Globus pallidus (tissue), 1 donor: Measurements from ENCODE around the gene PADI3.
"Not testable (repeated sequence)": the region's sequence is repeated elsewhere in the genome, so short reads cannot be mapped to it uniquely, and the experiment has no call there.

Source experiments
- DNase-seq: peaks from one replicate; pipeline ENCODE4 v3.0.0-alpha.2; 2015; ENCODE audit warnings: low spot score

PADI3 gene

DNA sequence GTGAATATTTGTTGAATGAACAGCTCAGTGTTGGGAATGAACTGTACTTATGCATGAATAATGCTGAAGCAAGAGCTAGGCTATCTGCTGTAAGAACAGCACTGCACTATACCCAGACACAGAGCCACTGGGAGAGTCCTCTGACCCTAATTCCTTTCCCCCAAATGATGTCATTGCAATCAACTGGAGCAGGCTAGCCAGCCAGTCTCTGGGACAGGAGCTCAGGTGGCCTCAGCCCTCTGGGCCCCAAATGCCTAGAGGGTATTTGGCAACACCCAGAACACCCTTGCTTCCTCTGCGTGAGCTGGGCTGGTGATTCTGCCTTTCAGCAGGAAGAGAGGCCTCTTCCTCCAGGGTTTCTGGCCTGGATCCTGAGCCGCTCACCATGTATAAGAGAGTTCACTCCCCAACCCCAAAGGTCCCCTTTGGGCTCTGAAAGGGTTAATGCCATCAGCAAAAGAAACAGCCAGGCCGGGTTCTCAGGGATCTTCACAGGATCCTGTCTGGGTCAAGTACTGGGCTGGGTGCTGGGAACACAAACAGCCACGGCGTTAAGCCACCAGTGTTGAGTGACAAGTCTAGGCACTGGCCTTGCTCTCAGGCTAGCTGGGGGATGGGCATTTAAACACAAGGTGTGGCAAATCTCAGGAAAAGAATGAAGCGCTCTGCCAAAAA is 55.4 kb downstream of the PADI3 start:
- no peak for DNase-seq

DNA sequence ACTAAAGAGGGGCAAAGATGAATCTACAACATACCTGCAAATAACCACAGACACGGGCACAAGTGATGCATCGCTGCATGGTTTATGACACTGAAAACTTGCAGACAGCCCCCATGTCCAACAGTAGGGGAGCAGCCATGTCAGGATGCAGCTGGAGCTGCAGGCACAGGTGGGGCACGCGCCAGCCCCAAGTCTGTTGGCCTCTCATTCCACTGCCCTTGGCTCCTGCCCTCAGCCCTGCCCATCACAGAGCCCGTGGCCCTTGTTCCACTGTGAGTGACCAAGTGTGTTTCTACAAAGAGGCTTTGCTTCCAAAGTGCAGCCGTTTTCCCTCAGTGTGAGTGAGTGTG is 55.9 kb downstream of the PADI3 start:
- no peak for DNase-seq

DNA sequence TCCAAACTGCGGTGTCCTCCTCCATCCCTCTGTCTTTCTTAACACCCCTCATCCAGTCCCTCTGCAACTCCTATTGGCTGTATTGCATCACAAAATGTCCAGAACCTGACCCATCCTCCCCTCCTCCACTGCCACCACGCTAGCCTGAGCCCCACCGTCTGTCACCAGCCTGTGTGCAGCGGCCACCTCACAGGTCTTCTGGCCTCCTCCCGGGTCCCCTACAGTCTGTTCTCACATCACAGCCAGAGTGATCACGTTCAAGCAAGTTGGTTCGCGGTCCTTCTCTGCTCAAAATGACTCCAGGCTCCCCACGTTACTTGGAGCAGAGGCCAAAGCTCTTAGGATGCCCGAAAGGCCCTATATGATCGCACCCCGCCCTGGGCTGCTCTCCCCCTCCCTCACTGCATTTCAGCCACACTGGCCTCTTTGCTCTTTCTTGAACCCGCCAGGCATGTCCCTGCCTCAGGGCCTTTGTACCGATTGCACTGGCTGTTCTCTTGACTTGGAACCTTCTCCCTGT is 56.7 kb downstream of the PADI3 start:
- no peak for DNase-seq

DNA sequence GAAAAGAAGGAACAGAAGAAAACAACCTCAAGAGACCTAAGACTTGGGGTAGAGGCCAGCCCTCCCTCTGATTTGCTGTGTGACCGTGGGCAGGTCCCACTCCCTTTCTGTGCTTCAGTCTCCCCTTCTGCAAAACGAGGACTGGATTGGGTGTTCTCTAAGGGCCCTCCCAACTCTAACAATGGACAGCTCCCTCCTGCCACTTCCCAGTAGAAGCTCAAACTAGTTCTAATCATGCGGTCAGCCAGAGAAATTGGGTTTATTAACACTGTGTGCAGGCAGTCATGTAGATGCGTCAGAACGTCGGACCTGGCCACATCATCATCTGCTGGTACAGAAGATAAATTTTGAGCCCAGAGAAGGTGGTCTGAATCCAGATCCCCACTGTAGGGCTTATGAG is 57.5 kb downstream of the PADI3 start:
- DNase-seq = no peak

DNA sequence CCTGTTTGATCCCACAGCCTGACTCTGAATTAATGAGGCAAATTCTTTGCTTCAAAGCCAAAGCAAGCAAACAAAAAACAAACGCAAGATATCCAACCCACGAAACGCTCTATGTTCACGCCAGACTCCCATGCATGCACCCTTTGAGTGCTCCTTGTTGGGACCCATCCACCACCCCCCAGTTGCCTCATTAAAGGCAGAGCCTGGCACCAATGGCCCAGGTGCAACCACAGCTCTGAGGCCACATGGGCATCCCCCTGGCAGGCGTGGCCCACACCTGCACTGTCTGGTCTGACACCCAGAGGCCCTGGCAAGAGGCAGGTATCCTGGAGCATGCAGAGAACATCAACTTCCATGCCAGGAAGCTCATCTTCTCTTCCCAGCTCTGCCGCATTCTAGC is 58.0 kb downstream of the PADI3 start:
- DNase-seq = no peak

DNA sequence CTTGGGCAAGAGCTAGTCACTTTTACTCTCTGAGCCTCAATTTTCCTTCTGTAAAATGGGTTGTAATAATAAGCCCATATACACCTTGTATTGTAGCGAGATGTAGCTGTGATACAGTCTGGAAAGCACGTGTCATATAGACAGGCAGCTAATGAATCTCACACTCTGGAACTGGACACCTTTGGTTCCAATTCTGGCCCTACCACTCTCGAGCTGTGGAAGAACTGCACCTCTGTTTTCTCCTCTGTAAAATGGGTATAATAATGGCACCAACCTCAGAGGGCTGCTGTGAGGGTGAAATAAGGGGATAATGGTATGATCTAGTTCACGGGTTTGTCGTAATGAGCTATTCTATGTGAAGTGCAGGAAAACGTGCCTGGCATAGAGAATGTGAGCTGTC is 58.4 kb downstream of the PADI3 start:
- no peak for DNase-seq

- no peak for DNase-seq
Observed at GRCh38 chr1:17307946-17308345, 59.0 kb downstream of the PADI3 start, which contains the start of gene PADI4. Gene PADI4 (plus strand): TSS chr1:17308197. CDS start chr1:17308223, 26 bp downstream.

GRCh38 chr1:17308593-17308992 is 59.7 kb downstream of the PADI3 start:
- no peak for DNase-seq

GRCh38 chr1:17309426-17310067 is 60.6 kb downstream of the PADI3 start:
- no peak for DNase-seq

- no peak for DNase-seq
Observed at GRCh38 chr1:17310068-17310640, 61.3 kb downstream of the PADI3 start.

- DNase-seq = no peak
Observed at GRCh38 chr1:17313530-17314309, 64.8 kb downstream of the PADI3 start.

GRCh38 chr1:17314491-17314971 is 65.6 kb downstream of the PADI3 start:
- DNase-seq = no peak

DNA sequence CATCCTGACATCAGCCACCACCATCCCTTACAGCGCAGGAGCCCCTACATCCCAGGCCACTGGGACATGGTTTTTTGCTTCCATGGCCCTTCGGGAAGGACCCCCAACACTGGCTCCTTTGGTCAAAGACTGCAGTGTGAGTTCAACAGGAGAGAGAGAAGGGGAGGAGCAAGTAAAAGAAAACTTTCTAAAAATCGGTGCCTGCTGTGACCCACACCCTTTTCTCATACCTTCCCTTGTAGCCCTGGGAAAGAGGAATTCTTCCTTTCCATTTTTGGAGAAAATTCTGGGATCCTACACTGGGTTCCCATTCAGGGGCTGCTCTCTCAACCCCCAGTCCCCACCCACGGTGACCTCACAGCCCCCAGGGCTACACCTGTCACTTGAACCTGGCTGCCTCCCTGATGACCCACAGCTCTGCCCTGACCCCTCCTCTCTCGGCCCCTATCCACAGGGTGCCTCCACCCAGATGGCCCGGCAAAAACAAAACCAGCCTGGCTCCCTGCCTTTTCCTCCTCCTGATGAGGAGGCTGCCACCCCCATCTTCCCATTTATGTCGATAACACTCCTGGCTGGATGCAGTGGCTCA is 66.7 kb downstream of the PADI3 start:
- no peak for DNase-seq

DNA sequence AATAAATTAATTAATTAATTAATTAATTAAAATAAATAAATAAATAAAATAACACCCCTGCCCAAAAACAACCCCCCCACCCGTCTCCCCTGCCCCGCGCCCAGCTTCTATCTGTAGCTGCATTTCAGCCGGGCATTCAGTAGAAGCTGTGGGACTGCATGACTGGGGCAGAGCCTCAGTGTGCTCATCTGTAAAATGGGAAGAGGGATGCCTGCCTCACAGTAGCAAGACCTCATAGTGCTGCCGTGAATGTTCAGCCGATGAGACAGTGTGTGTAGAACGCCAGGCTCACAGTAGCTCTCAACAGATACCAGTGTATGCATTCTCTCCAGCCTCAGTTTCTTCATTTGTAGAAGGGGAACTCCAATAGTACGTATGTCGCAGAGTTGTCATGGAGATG is 67.8 kb downstream of the PADI3 start:
- no peak for DNase-seq

DNA sequence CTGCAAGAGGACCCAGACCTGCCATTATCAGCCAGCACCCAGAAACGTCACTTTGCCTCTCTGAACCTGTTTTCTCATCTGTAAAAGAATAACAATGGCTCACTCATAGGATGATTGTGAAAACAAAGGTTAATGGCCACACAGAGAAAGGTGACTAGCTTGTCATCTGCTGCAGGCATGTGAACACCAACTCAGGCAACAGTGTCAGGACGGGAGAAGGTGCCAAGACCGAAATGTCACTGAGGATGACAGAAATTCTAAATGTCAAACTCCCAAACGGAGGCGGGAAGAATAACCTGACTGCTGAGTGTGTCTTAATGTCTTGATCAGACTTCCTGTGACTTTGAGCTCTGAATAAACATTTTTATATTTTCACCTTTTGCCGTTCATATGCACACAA is 69.4 kb downstream of the PADI3 start:
- DNase-seq = no peak

GRCh38 chr1:17319561-17320350 is 70.9 kb downstream of the PADI3 start:
- no peak for DNase-seq

- DNase-seq = not testable (repeated sequence)
Observed at GRCh38 chr1:17321857-17322390, 73.0 kb downstream of the PADI3 start.

- no peak for DNase-seq
Observed at GRCh38 chr1:17328855-17329254, 80.0 kb downstream of the PADI3 start.

DNA sequence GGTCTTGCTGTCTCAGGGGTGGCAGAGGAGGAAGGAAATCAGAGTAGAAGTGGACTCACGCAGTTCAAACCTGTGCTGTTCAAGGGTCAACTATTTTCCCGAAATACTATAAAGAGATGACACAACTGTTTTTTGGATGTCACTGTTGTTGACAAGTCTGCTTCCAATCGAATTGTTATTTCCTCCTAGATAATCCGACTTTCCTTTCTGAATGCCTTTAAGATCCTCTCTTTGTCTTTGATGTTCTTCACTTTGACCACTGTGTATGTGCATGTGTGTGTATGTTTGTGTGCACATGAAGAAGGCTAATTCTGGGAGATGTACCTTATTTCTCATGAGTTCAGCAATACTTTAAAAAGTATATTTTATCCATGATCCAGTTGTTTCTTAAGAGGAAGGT is 80.7 kb downstream of the PADI3 start:
- no peak for DNase-seq

DNA sequence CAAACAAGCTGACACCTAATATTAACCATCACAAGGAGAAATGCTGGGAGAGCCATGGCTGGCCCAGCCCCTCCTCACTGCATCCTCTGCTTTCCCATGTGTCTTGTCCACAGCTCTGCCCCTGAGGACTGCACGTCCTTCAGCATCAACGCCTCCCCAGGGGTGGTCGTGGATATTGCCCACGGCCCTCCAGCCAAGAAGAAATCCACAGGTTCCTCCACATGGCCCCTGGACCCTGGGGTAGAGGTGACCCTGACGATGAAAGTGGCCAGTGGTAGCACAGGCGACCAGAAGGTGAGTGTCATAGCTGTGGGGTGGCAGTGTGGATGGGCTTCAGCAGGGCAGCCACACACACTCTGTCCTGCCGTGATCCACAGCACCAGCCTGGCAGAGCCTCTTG is 82.0 kb downstream of the PADI3 start:
- no peak for DNase-seq

DNA sequence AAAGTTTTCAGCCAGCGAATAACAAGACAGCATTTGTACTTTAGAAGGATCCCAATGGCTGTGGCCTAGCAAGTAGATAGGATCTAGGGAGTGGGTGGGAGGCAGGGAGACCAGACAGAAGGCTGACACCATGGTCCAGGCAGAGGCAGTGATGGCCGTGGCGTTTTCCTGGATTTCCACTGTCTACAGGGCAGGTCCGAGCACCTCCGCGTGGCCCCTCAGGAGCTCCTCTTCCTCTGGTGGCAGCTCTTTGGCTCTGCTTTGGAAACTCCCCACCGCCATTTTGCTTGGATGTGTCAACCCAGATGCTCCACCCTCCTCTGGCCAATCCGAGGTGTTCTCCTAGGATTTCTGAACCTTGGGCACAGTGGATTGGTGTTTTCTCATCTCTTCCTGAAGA is 84.2 kb downstream of the PADI3 start:
- no peak for DNase-seq
